ENCODE measurements around the gene ADAM19.

GRCh38 chr5:157602505-157602904 lies 26.9 kb upstream of the ADAM19 start:
- TF ChIP-seq CTCF (IDR thresholded peaks at IDR 0.05) (no peak), POLR2A (IDR thresholded peaks at IDR 0.05) (no peak)
